Neural progenitor cell (in vitro differentiated cells): ENCODE data around the gene NSUN4.
"Not testable (repeated sequence)": the region's sequence is repeated elsewhere in the genome, so short reads cannot be mapped to it uniquely, and the experiment has no call there.

Source experiments
- EZH2phosphoT487 ChIP-seq: fragments of 200-600 bp; sonication (generic); IDR thresholded peaks from 2 replicates; pipeline ENCODE4 v1.6.1; 2017; ENCODE audit warnings: antibody characterized with exemption
- TF ChIP-seq, protein P1 (sequence below): fragments of 200-600 bp; sonication (generic); IDR thresholded peaks from 2 replicates; pipeline ENCODE4 v1.5.1; 2017; ENCODE audit warnings: antibody characterized with exemption, mild to moderate bottlenecking

DNA sequence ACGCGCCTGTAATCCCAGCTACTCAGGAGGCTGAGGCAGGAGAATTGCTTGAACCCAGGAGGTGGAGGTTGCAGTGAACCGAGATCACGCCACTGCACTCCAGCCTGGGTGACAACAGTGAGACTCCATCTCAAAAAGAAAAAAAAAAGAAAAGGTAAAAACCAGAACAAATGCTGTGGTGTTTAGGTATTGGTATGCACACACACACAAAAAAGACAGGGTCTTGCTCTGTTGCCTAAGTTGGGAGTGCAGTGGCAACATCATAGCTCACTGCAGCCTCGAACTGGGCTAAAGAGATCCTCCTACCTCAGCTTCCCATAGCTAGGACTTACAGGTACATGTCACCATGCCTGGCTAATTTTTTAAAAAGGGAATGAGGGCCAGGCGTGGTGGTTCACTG, 21.3 kb upstream of the NSUN4 start:
- TF ChIP-seq, protein P1, sequence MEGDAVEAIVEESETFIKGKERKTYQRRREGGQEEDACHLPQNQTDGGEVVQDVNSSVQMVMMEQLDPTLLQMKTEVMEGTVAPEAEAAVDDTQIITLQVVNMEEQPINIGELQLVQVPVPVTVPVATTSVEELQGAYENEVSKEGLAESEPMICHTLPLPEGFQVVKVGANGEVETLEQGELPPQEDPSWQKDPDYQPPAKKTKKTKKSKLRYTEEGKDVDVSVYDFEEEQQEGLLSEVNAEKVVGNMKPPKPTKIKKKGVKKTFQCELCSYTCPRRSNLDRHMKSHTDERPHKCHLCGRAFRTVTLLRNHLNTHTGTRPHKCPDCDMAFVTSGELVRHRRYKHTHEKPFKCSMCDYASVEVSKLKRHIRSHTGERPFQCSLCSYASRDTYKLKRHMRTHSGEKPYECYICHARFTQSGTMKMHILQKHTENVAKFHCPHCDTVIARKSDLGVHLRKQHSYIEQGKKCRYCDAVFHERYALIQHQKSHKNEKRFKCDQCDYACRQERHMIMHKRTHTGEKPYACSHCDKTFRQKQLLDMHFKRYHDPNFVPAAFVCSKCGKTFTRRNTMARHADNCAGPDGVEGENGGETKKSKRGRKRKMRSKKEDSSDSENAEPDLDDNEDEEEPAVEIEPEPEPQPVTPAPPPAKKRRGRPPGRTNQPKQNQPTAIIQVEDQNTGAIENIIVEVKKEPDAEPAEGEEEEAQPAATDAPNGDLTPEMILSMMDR: not testable (repeated sequence)
- TF ChIP-seq EZH2phosphoT487: not testable (repeated sequence)
